ENCODE measurements around the gene ZP2. TPM values are rescaled to one million over a fixed set of nuclear protein-coding genes. Genes with fewer than 3 reads are reported as not detected.

Gene ZP2
- total RNA-seq, 1 donor from 2014 or later = not detected

DNA sequence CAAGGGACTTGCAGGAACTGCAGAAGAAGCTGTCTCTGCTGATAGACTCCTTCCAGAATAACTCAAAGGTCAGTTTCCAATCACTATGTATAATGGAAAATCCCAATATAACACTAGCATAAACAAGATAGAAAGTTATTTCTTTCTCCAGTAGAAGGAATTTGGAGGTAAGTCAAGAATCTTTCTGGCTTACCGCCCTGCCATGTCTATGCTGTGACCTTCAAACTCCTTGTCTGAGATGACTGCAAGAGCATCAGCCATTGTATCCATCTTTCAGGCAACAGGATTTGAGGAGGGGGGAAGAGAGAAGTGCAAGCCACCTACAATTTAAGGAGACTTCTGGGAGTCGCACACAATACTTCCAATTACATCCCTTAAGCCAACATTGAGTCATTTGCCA is 50.2 kb downstream of the ZP2 start:
- TF ChIP-seq, protein P1, sequence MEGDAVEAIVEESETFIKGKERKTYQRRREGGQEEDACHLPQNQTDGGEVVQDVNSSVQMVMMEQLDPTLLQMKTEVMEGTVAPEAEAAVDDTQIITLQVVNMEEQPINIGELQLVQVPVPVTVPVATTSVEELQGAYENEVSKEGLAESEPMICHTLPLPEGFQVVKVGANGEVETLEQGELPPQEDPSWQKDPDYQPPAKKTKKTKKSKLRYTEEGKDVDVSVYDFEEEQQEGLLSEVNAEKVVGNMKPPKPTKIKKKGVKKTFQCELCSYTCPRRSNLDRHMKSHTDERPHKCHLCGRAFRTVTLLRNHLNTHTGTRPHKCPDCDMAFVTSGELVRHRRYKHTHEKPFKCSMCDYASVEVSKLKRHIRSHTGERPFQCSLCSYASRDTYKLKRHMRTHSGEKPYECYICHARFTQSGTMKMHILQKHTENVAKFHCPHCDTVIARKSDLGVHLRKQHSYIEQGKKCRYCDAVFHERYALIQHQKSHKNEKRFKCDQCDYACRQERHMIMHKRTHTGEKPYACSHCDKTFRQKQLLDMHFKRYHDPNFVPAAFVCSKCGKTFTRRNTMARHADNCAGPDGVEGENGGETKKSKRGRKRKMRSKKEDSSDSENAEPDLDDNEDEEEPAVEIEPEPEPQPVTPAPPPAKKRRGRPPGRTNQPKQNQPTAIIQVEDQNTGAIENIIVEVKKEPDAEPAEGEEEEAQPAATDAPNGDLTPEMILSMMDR (IDR thresholded peaks at IDR 0.05) = no peak
- DNase-seq (ENCODE audit: low spot score) = no peak
- Mint-ChIP-seq H3K4me1 (ENCODE audit: low read depth) (peaks cover 51% of the 10 kb centered on the region), H3K4me3 (ENCODE audit: unreplicated experiment) (no peak overlapping the region), H3K27ac (ENCODE audit: unreplicated experiment) (no peak overlapping the region), H3K9me3 (ENCODE audit: low read depth) (no peaks in the 10 kb centered on the region), H3K27me3 (ENCODE audit: low read depth) (no peaks in the 10 kb centered on the region), H3K36me3 (ENCODE audit: low read depth) (peaks cover 23% of the 10 kb centered on the region)

DNA sequence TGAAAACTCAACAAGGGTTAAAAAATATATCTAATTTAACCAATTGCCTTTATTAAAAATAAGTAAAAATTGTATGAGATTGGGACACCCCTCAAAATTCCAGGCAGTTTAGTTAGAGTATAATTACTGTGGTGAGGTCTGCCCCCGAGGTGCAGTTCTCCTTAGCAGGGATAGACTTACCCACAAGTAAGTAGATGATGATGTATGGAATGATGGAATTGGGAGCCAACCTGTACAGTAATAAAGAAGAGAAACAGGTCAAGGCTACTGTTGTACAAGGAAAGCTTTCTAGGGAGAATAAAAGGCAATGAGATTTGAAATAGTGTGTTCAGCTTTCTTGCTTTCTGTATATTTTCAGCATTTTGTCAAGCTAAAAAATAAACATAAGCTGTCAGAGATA is 51.1 kb downstream of the ZP2 start:
- Mint-ChIP-seq H3K27ac (ENCODE audit: unreplicated experiment) (no peak overlapping the region), H3K4me1 (ENCODE audit: low read depth) (peaks cover 51% of the 10 kb centered on the region), H3K36me3 (ENCODE audit: low read depth) (peaks cover 20% of the 10 kb centered on the region), H3K4me3 (ENCODE audit: unreplicated experiment) (no peak overlapping the region), H3K9me3 (ENCODE audit: low read depth) (no peaks in the 10 kb centered on the region), H3K27me3 (ENCODE audit: low read depth) (no peaks in the 10 kb centered on the region)
- TF ChIP-seq, protein P1 (IDR thresholded peaks at IDR 0.05) = no peak
- no peak for DNase-seq (ENCODE audit: low spot score)

DNA sequence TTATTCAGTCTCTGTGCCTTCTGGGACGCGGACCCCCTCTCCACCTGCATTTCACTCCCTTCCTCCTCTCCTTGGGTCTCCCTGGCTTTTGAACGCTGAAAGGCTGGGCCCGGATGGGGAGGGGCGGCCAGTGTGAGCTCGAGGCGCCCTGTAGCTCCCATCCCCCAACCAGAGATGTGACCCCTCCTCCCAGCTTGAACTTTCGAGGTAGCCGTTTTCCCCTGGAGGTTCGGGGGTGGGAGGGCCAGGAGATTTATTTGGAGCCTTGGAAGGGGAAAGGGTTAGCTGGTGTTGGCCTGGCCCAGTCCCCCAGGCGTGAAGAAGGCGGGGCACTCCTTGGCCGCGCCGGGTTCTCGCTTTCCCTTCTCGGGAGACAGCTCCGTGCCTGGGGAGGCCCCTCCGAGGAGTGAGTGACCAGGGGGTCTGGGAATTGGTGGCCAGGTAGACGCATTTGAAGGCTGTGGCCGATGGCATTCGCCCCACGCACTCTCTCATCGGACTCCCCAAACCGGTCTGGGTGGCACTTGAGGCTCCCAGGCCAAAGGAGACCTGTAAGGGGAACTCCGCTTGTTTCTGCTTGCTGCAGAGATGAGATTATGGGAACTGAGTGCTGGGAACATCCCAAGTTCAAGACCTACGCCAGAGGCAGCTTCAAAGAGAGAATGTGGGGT is 52.0 kb downstream of the ZP2 start:
- peaks cover 15% of the 10 kb centered on the region for H3K36me3 Mint-ChIP-seq (ENCODE audit: low read depth)
- peak overlapping the region; percentile 83 for H3K4me3 Mint-ChIP-seq (ENCODE audit: unreplicated experiment)
- H3K27ac Mint-ChIP-seq (ENCODE audit: unreplicated experiment) = peak overlapping the region; percentile 77
- H3K27me3 Mint-ChIP-seq (ENCODE audit: low read depth) = no peaks in the 10 kb centered on the region
- TF ChIP-seq, protein P1 (IDR thresholded peaks at IDR 0.05) = no peak
- H3K9me3 Mint-ChIP-seq (ENCODE audit: low read depth) = no peaks in the 10 kb centered on the region
- DNase-seq (ENCODE audit: low spot score) = no peak
- peaks cover 51% of the 10 kb centered on the region for H3K4me1 Mint-ChIP-seq (ENCODE audit: low read depth)

DNA sequence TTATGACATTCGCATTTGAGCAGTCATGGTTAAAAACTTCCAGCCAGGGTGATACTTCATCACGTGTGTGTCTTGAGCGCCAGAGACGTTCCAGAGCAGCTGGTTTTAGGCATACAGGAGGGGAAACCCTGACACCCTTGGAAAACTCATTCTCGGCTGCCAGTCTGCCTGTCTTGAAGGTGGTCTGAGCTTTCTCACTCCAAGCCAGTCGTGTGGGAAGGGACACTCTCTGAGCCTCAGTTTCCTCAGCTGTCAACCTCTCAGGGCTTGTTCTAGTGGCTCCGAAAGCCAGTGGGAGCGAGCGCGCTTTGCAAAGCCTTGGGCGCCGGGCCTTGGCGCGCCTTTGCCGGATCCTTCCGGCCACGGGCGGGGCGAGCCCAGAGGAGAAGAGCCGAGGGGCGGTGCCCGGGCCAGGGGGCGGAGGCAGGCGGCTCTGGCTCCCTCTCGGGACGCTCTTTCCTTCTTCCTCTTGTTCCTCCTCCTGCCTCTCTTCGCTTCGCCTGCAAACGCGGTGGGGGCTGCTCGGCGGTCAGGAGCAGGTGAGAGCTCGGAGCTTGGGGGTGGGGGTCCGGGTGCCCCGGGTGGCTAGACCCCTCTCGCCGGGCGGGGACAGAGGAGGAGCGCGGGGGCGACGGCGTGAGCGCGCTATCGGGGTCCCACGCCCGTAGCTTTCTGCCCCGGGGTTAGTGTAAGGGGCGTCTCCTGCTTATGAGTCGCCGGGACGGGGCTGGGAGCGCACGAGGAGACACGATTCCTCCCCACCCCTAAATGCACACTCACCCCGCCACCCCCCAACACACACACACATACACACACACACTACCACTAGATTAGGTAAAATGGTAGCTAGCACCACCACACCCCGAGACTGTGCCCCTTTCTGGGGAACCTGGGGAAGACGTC is 52.9 kb downstream of the ZP2 start, which contains the start of gene LDAF1:
TSS of gene LDAF1 (plus strand) at position 467 of the 903 bp plus-strand sequence. CDS start 2,509 bp downstream, outside the sequence.
- TF ChIP-seq, protein P1 (IDR thresholded peaks at IDR 0.05) = peak; percentile 20
- DNase-seq (ENCODE audit: low spot score) = no peak
- H3K4me1 Mint-ChIP-seq (ENCODE audit: low read depth) = peaks cover 51% of the 10 kb centered on the region
- H3K36me3 Mint-ChIP-seq (ENCODE audit: low read depth) = peaks cover 11% of the 10 kb centered on the region
- peak within 1 kb of the TSS; percentile 83 for H3K4me3 Mint-ChIP-seq (ENCODE audit: unreplicated experiment)
- no peaks in the 10 kb centered on the region for H3K27me3 Mint-ChIP-seq (ENCODE audit: low read depth)
- H3K9me3 Mint-ChIP-seq (ENCODE audit: low read depth) = no peaks in the 10 kb centered on the region
- peak within 1 kb of the TSS; percentile 88 for H3K27ac Mint-ChIP-seq (ENCODE audit: unreplicated experiment)

DNA sequence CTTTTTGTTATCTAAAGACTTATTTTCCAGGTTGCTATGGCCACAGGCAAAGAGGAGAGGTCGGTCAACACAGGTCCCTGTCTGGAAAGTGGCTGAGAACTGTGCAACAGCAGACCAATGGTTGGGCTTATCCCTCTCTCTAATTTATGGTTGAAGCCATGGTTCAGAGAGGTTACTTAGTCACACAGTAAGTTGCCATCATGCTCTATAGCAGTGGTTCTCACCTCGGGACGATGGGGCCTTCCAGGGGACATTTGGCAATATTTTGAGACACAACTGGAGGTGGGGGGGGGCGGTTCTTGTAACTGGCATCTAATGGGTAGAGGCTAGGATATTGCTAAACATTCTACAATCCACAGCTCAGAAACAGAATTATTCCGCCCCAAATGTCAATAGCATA is 53.7 kb downstream of the ZP2 start:
- peak overlapping the region; percentile 88 for H3K27ac Mint-ChIP-seq (ENCODE audit: unreplicated experiment)

More for the DNA sequence above, 53.7 kb downstream of the ZP2 start:
- Mint-ChIP-seq H3K4me1 (ENCODE audit: low read depth) (peaks cover 45% of the 10 kb centered on the region), H3K27me3 (ENCODE audit: low read depth) (no peaks in the 10 kb centered on the region), H3K36me3 (ENCODE audit: low read depth) (peaks cover 7% of the 10 kb centered on the region), H3K9me3 (ENCODE audit: low read depth) (no peaks in the 10 kb centered on the region), H3K4me3 (ENCODE audit: unreplicated experiment) (peak overlapping the region; percentile 22)
- no peak for DNase-seq (ENCODE audit: low spot score)
- TF ChIP-seq, protein P1 (IDR thresholded peaks at IDR 0.05) = no peak

Data from chondrocyte (in vitro differentiated cells).